Measurements from ENCODE around the gene DNAH9. TPM values are rescaled to one million over a fixed set of nuclear protein-coding genes. Genes with fewer than 3 reads are reported as not detected.

The DNAH9 gene
- total and polyA plus RNA-seq, 2 donors from 2014 or later, result 3.7 to 6.9 TPM

DNA sequence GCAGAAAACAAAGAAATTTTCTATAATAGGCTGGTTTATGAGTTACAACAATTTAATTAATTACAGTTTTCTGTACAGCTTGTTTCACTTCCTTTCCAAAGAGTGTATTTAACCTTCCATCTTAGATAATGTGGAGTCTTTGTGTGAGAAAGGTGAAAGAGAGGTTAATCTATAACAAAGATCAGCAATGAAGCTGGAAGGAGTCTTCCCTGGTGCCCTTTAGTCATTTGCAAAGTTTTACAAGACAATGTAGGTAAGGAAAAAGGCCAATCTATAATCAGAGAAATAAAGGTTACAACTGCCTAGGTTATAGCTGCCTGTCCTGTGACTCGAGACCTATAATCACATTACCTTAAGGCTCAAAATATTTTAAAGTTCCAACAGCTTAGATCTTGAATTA lies 257.0 kb downstream of the DNAH9 start:
- TF ChIP-seq, protein P1, sequence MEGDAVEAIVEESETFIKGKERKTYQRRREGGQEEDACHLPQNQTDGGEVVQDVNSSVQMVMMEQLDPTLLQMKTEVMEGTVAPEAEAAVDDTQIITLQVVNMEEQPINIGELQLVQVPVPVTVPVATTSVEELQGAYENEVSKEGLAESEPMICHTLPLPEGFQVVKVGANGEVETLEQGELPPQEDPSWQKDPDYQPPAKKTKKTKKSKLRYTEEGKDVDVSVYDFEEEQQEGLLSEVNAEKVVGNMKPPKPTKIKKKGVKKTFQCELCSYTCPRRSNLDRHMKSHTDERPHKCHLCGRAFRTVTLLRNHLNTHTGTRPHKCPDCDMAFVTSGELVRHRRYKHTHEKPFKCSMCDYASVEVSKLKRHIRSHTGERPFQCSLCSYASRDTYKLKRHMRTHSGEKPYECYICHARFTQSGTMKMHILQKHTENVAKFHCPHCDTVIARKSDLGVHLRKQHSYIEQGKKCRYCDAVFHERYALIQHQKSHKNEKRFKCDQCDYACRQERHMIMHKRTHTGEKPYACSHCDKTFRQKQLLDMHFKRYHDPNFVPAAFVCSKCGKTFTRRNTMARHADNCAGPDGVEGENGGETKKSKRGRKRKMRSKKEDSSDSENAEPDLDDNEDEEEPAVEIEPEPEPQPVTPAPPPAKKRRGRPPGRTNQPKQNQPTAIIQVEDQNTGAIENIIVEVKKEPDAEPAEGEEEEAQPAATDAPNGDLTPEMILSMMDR (IDR thresholded peaks at IDR 0.05; ENCODE audit: borderline replicate concordance, extremely low read depth, insufficient read depth), result no peak
- Histone ChIP-seq H3K27me3 (ENCODE audit: control insufficient read depth, insufficient read depth, low read length) (no peaks in the 10 kb centered on the region), H3K36me3 (ENCODE audit: control insufficient read depth in 2 of 3, insufficient read depth in 3 of 3, low read length in 3 of 3) (no peaks in the 10 kb centered on the region), H3K4me3 (ENCODE audit: low read length in 3 of 3) (no peak overlapping the region), H3K9me3 (ENCODE audit: control insufficient read depth in 2 of 3, insufficient read depth in 1 of 3, low read length in 3 of 3) (no peaks in the 10 kb centered on the region), H3K27ac (ENCODE audit: low read depth in 2 of 2, low read length in 2 of 2) (no peak overlapping the region), H3K9ac (ENCODE audit: low read length in 3 of 3) (no peak overlapping the region), H3K4me1 (ENCODE audit: control insufficient read depth in 2 of 3, insufficient read depth in 2 of 3, low read depth in 1 of 3, low read length in 3 of 3) (no peaks in the 10 kb centered on the region)
- intact Hi-C loops (cut with DNase I), result no loop called here
- no peak for FAIRE-seq
- no peak for DNase-seq

DNA sequence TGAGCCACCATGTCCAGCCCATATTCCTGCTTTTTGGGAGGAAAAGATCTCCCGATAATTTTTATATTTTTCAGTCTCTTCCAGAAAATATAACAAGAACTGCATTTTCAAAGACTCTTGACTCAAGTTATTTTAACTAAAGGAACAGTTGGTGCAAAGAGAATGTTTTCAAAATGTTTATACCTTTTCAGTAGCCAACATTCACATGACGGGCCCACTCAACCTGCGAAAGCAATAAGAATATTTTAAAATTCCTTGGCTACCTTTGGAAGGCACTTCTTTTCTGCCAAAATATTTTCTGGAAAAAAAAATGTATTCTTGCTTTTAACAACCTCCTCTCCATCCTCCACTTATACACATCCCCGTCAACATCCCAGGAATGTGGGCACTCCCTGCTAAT lies 258.7 kb downstream of the DNAH9 start:
- H3K4me3 ChIP-seq (ENCODE audit: low read length in 3 of 3), result no peak overlapping the region
- intact Hi-C loops (cut with DNase I), result no loop called here
- no peaks in the 10 kb centered on the region for H3K9me3 ChIP-seq (ENCODE audit: control insufficient read depth in 2 of 3, insufficient read depth in 1 of 3, low read length in 3 of 3)
- H3K4me1 ChIP-seq (ENCODE audit: control insufficient read depth in 2 of 3, insufficient read depth in 2 of 3, low read depth in 1 of 3, low read length in 3 of 3), result no peaks in the 10 kb centered on the region
- no peaks in the 10 kb centered on the region for H3K36me3 ChIP-seq (ENCODE audit: control insufficient read depth in 2 of 3, insufficient read depth in 3 of 3, low read length in 3 of 3)
- FAIRE-seq, result no peak
- no peak overlapping the region for H3K27ac ChIP-seq (ENCODE audit: low read depth in 2 of 2, low read length in 2 of 2)
- no peak overlapping the region for H3K9ac ChIP-seq (ENCODE audit: low read length in 3 of 3)
- no peaks in the 10 kb centered on the region for H3K27me3 ChIP-seq (ENCODE audit: control insufficient read depth, insufficient read depth, low read length)
- TF ChIP-seq, protein P1 (IDR thresholded peaks at IDR 0.05; ENCODE audit: borderline replicate concordance, extremely low read depth, insufficient read depth), result no peak
- no peak for DNase-seq

GRCh38 chr17:11869680-11870394 lies 271.6 kb downstream of the DNAH9 start:
- intact Hi-C loops (cut with DNase I), result no loop called here
- DNase-seq, result no peak
- peaks cover 0 to 15% (median 2%) of the 10 kb centered on the region in 3 donors for H3K9me3 ChIP-seq (ENCODE audit: control insufficient read depth in 2 of 3, insufficient read depth in 1 of 3, low read length in 3 of 3)
- no peak for FAIRE-seq
- no peaks in the 10 kb centered on the region for H3K4me1 ChIP-seq (ENCODE audit: control insufficient read depth in 2 of 3, insufficient read depth in 2 of 3, low read depth in 1 of 3, low read length in 3 of 3)
- H3K27ac ChIP-seq (ENCODE audit: low read depth in 2 of 2, low read length in 2 of 2), result no peak overlapping the region
- no peak overlapping the region for H3K4me3 ChIP-seq (ENCODE audit: low read length in 3 of 3)
- no peak overlapping the region for H3K9ac ChIP-seq (ENCODE audit: low read length in 3 of 3)
- H3K36me3 ChIP-seq (ENCODE audit: control insufficient read depth in 2 of 3, insufficient read depth in 3 of 3, low read length in 3 of 3), result no peaks in the 10 kb centered on the region
- H3K27me3 ChIP-seq (ENCODE audit: control insufficient read depth, insufficient read depth, low read length), result no peaks in the 10 kb centered on the region
- TF ChIP-seq, protein P1 (IDR thresholded peaks at IDR 0.05; ENCODE audit: borderline replicate concordance, extremely low read depth, insufficient read depth), result no peak
